ENCODE results near the gene ARMC9.

GRCh38 chr2:231308219-231308618 lies 109.8 kb downstream of the ARMC9 start:
- TF ChIP-seq CTCF (IDR thresholded peaks at IDR 0.05), result no peak
- no peak for TF ChIP-seq POLR2A (IDR thresholded peaks at IDR 0.05)

All from testis (tissue), 2 donors.